Measurements from ENCODE around the gene CDH4.
A peak's percentile ranks its signal among the peaks of the same experiment; 100 is the strongest.

The CDH4 gene

GRCh38 chr20:61251529-61252393 is at the start of gene CDH4:
Gene CDH4 (plus strand): TSS chr20:61252261.
- DNase-seq, result no peak

GRCh38 chr20:61203320-61203719 is 48.7 kb upstream of the CDH4 start:
- no peak for DNase-seq

DNA sequence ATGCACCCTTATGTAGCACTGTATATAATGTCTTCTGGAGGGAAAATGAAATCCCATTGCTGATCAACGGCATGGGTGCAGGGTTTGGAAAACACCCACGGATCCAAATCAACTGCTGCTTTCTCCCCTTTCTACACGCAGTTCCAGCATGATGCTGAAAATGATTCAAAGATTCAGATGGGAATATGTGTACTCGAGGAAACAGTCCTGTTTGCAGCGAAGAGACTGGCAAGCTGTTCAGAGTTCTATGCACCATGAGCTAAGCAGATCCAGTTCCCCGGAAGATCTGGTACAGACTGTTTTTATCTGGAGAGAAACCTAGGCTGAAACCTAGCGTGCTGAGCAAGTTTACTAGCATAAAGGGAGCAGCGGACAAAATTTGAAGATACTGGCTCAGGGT is 47.9 kb upstream of the CDH4 start:
- DNase-seq, result no peak

- no peak for DNase-seq
Measured at GRCh38 chr20:61205769-61206168, 46.3 kb upstream of the CDH4 start.

- DNase-seq, result no peak
Measured at GRCh38 chr20:61210862-61211261, 41.2 kb upstream of the CDH4 start.

DNA sequence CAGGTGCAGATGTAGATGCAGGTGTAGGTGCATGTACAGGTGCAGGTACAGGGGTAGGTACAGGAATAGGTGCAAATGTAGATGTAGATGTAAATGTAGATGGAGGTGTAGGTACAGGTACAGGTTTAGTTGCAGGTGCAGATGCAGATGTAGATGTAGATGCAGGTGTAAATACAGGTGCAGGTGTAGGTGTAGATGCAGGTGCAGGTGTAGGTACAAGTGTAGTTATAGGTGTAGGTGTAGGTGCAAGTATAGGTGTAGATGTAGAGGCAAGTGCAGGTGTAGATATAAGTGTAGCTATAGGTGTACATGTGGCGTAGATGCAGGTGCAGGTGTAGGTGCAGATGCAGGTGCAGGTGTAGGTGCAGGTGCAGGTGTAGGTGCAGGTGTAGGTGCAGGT is 34.2 kb upstream of the CDH4 start:
- DNase-seq, result no peak

DNA sequence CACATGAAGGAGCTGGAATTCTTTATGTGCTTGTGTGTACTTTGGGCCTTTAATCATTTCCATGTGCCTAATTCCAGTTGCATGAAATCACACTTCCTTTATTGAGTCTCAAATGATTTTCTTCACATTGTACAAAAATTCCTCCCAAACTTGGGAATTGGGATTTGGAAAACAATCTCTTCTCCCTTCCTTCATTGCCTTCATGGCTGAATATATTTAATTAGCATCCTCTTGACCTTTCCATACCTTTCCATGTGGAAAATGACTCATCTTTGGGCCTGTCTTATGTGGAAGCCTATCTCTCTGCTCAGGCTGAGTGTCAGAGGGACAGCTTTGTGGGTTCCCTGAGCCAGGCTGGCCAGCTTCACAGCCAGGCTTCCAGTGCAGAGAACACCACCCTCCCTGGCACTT is 33.0 kb upstream of the CDH4 start:
- peak; percentile 89 for DNase-seq

- no peak for DNase-seq
Measured at GRCh38 chr20:61220131-61220530, 31.9 kb upstream of the CDH4 start.

DNA sequence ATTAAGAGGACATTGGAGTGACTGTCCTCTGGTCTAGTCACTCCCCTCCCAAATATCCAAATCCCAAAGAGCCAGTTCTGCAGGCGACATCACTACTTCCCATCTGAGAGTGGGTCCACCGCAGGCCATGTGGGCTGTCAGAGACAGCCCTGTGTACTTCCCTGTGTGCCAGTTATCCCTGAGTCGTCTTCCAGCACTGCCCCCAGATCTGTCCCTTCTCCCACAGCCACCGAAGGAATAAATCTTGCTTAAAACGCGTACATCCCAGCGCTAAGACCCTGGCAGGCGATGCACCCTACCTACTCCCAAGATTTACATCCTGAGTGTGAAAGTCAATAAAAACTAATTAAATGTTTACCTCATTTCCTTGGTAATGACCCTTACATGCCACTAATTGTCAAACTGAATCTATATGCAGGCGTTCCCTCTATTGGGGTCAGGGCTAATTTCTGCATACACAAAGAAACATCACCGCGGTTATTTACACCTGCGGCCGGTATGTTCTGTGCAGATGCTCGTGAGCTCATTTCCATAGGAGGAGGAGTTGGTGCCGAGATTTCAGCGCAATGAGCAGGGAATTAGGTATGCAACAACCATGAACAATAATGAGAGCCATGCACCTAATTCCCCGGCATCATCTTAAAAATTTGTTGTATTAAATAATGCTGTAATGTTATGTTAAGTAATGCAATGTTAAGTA is 31.3 kb upstream of the CDH4 start:
- no peak for DNase-seq

DNA sequence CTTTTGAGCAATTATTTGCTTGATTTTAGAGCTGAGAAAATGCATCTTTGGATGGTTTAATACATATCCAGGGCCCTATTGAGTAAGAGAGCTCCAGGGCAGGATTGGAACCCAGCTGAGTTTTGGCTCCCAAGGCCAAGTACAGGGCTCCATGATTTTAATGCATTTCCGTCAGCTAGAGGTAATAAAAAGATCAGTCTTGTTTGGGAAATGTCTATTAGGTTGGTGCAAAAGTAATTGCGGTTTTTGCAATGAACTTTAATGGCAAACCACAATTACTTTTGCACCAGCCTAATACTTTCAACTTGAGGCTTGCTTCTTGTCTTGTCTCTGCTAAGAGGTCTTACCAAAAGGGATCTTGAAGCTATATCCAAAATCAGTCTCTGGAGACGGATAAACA is 29.4 kb upstream of the CDH4 start:
- DNase-seq, result no peak

GRCh38 chr20:61223121-61223520 is 28.9 kb upstream of the CDH4 start:
- DNase-seq, result no peak

DNA sequence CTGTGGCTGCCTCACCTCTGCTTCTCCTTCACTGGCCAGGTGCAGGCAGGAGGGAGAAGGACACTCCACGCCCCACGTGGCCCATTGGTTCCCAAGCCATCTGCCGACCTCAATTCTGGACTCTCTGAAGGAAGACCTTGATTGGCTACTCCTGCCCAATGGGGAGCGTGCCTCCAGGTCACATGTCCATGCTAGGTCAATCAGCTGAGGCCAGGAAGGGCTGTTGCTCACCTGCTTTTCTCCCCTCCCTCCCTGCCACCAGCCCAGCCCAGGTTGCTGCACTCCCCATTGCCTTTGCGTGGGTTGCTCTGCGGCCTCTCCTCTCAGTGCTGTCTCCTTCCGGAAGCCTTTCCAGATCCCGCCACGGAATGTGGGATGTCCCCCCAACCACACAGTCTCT is 21.9 kb upstream of the CDH4 start:
- DNase-seq, result no peak

GRCh38 chr20:61233590-61233989 is 18.5 kb upstream of the CDH4 start:
- DNase-seq, result no peak

DNA sequence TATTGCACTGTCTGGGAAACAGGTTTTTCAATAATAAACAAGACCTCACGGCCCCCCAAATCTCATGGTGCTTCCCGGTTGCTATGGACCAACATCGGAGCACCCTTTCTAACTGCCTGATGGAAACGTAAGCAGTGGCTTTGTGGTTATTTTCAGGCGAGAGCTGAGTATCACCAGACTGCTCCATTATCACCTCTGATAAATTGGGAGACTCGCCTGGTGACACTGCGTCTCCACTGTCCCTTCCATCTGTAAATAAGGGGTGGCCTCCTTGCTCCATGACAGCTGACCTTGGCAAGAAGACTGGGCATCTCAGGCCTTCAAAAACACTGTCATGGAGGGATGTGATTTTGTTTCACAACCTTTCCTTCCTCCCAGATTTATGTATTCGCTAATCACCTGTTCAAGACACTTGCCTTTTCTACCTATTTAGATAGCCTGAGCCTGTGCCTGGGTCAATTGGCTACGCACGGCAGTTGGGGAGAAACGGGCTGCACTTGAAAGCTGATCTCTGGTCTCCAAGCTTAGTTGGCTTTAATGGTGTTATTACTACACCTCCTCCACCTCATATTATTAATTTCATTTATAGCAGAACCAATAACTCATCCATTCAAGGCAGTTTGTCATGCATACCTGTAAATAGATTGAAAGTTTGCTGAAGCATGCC is 17.7 kb upstream of the CDH4 start:
- no peak for DNase-seq

DNA sequence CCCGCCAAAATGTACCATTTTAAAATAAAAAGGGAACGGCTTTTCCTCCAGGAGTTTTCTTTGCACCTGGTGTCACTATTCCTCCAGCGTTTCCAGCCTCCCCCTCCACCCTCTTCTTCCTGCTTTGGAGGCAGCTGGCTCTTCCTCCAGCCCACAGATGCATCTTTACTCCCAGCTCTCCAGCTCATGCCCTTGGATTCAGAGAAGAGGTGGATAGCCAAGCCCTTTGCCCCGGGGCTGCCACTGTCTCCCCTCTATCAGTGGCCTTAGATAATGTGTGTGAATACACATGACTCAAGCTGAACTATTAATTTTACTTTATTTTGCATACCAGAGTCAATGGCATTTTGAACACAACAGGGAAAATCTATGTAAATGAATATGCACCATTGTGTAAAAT is 15.3 kb upstream of the CDH4 start:
- no peak for DNase-seq

DNA sequence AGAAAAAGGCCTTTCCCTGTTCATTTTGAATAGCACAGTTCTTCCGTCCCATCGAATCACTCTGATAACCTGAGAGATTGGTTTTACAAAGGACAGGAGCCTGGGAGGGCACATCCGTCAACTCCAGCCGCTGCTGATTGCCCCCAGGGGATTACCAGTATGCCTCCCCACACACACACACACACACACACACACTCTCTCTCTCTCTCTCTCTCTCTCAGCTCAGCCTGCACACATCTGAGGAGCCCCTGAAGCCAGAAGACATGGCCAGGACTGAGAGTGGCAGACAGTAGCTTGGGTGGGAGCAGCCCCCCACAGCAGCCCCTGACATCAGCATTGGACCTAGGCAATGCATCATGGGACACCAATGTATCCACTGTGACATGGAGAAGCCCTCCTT is 13.2 kb upstream of the CDH4 start:
- DNase-seq, result no peak

DNA sequence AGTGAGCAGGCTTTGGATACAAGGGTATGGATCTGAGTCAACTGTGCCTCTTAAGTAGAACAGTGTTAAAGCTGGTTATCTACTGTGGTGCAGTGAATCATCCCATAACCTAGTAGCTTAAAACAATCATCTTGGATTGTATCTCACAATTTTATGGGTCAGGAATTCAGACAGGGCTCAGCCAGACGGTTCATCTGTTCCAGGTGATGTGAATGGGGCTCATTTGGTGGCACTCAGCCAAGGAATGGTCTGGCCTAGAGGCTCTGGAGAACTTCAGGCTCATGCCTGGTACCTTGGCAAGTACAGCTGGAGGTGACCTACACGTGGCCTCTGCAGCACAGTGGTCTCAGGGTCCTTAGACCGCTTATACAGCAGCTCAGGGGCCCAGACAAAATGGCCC is 11.2 kb upstream of the CDH4 start:
- DNase-seq, result no peak

DNA sequence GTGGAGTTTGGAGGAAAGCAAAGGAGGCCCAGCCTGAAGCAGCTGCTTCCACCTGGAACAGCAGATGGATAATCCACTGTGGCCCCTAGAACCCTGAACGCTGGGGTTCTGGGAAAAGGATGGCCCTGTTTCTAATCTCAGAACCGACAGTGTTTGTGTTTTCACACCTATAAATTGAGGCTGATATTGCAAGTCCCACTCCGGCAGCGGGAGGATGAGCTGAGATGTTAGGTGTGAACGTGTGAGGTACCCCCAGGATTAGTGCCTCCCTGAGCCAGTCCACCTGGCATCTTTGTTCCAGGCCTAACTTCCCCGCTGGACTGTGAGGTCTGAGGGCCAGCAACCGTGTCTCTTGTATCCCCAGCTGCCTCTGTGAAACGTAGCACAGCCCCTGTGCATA is 7.8 kb upstream of the CDH4 start:
- DNase-seq, result no peak

DNA sequence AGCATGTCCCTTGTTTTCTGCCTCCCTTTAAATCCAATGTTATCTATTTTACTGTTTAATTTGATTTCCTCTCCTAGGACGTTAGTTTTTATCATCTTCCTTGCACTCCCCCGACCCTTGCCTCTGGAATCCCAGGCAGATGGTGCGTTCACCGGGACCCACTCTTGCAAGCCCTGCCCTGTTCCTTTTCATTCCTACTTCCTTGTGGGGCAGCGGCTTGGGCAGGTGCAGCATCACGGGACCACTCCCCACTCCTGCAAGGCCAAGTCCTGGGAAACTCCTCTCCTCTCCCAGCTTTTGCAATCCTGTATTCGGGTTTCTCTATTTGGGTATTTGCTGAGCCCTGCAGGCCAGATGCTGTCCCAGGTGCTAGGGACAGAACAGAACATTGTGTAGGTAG is 5.8 kb upstream of the CDH4 start:
- DNase-seq, result no peak

- no peak for DNase-seq
Measured at GRCh38 chr20:61249626-61250025, 2.4 kb upstream of the CDH4 start.

GRCh38 chr20:61252601-61253263 is 671 bp downstream of the CDH4 start:
- no peak for DNase-seq

DNA sequence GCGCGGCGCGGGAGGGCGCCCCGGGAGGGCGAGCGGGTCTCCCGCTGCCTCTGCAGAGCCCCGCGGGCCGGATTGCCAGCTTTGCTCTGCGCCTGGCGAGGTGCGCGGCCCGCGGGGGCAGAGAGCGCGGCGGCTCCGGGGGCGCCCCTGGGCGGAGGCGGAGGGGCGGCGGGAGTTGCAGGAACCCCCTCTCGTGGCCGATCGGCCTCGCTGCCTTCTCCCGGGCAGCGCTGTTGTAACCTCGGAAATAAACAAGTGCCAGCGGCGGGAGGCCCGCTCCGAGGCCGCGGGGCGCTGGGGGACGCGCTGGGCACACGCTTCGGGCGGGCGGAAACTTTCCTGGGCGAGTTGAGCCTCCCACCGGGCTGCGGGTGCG is 1.2 kb downstream of the CDH4 start:
- DNase-seq, result peak; percentile 37

Data from fibroblast of skin of right quadriceps (primary cell).